B cell (primary cell): ENCODE measurements around the gene SEZ6L. TPM values are rescaled to one million over a fixed set of nuclear protein-coding genes. Genes with fewer than 3 reads are reported as not detected.
A peak's percentile ranks its signal among the peaks of the same experiment; 100 is the strongest.

Experiments
- ATAC-seq: fragments of 200-7000 bp; cut with Tn5 transposase; one replicate; pipeline ENCODE4 v1.10.0; 2021; ENCODE audit warnings: low read depth, mild to moderate bottlenecking, moderate number of reproducible peaks, moderate library complexity
- CTCF ChIA-PET: fragments of 350-600 bp; sonication (Branson Sonifier 250); formaldehyde crosslinking; loops from one replicate; lab custom pipeline; 2021; ENCODE audit warnings: antibody characterized with exemption, inconsistent platforms; lab: Charles Lee
- POLR2A ChIA-PET: fragments of 350-600 bp; sonication (Branson Sonifier 250); formaldehyde crosslinking; loops from one replicate; lab custom pipeline; 2021; ENCODE audit warnings: antibody characterized with exemption; lab: Charles Lee
- DNase-seq: peaks from one replicate; pipeline ENCODE4 v3.0.0; 2013
- H2AFZ ChIP-seq: 2 replicates; pipeline ENCODE4 v1.6.1; 2012; ENCODE audit warnings: mild to moderate bottlenecking, low read depth, low read length; ENCODE audit not compliant: insufficient read depth, poor library complexity, severe bottlenecking
- H3K27ac ChIP-seq, 2 donors: 1 replicate in 1 of 2; 2 replicates in 1 of 2; pipeline ENCODE4 v1.5.1; 2012 to 2013; ENCODE audit warnings: low read length in 2 of 2, mild to moderate bottlenecking in 2 of 2, moderate library complexity in 1 of 2
- H3K27me3 ChIP-seq, 4 experiments: fragments of 200-600 bp in 1 of 4; sonication (generic) in 1 of 4; replicated peaks in 1 of 4; 1 replicate in 2 of 4; 2 replicates in 2 of 4; pipeline versions ENCODE4 v1.6.1 to v1.7.0; 2013 to 2016; ENCODE audit warnings: low read length in 3 of 4, mild to moderate bottlenecking in 2 of 4, mixed read lengths in 1 of 4, moderate library complexity in 1 of 4; ENCODE audit not compliant: insufficient read depth in 4 of 4, control insufficient read depth in 3 of 4; ENCODE audit errors: control extremely low read depth in 1 of 4
- H3K36me3 ChIP-seq, 2 experiments: replicated peaks in 1 of 2; 1 replicate in 1 of 2; 2 replicates in 1 of 2; pipeline versions ENCODE4 v1.6.1 to v1.7.1; 2013; ENCODE audit warnings: low read length in 1 of 2; ENCODE audit not compliant: insufficient read depth in 2 of 2, control insufficient read depth in 1 of 2; ENCODE audit errors: control extremely low read depth in 1 of 2, extremely low read depth in 1 of 2
- H3K4me1 ChIP-seq, 2 donors: fragments of 200-600 bp in 1 of 2; sonication (generic) in 1 of 2; 1 replicate in 1 of 2; 2 replicates in 1 of 2; pipeline versions ENCODE4 v1.5.1 to v1.6.1; 2013 to 2017; ENCODE audit warnings: low read length in 2 of 2; ENCODE audit not compliant: control insufficient read depth in 2 of 2, insufficient read depth in 2 of 2
- H3K4me2 ChIP-seq: replicated peaks from 2 replicates; pipeline ENCODE3; 2012; ENCODE audit warnings: mild to moderate bottlenecking, low read depth, low read length; ENCODE audit not compliant: poor library complexity, severe bottlenecking
- H3K4me3 ChIP-seq, 5 experiments: fragments of 200-600 bp in 1 of 5; sonication (generic) in 1 of 5; 1 replicate in 3 of 5; 2 replicates in 2 of 5; pipeline versions ENCODE4 v1.5.1 to v1.7.0; 2011 to 2016; ENCODE audit warnings: low read length in 4 of 5, mild to moderate bottlenecking in 4 of 5, low read depth in 2 of 5, control low read depth in 1 of 5, moderate library complexity in 1 of 5; ENCODE audit not compliant: insufficient read depth in 1 of 5; ENCODE audit errors: control extremely low read depth in 1 of 5, extremely low read depth in 1 of 5
- H3K79me2 ChIP-seq: fragments of 200-600 bp; sonication (generic); one replicate; pipeline ENCODE4 v1.6.0; 2016; ENCODE audit warnings: low read length; ENCODE audit not compliant: control insufficient read depth, insufficient read depth
- H3K9ac ChIP-seq: fragments of 200-600 bp; sonication (generic); 2 replicates; pipeline ENCODE4 v1.6.1; 2017; ENCODE audit warnings: mild to moderate bottlenecking, low read length, moderate library complexity
- H3K9me3 ChIP-seq, 3 donors: one replicate each; pipeline versions ENCODE4 v1.6.1 to v1.7.1; 2013; ENCODE audit warnings: low read length in 2 of 3; ENCODE audit not compliant: control insufficient read depth in 2 of 3, insufficient read depth in 1 of 3; ENCODE audit errors: control extremely low read depth in 1 of 3
- H4K20me1 ChIP-seq: 2 replicates; pipeline ENCODE4 v1.6.0; 2012; ENCODE audit warnings: mild to moderate bottlenecking, low read length; ENCODE audit not compliant: insufficient read depth, control insufficient read depth, poor library complexity, severe bottlenecking
- H3K27ac Mint-ChIP-seq: one replicate; pipeline ENCODE4 v1.8.0; 2021; ENCODE audit warnings: mixed read lengths
- H3K27me3 Mint-ChIP-seq: one replicate; pipeline ENCODE4 v1.8.0; 2021; ENCODE audit warnings: mixed read lengths
- H3K4me1 Mint-ChIP-seq: one replicate; pipeline ENCODE4 v1.8.0; 2021; ENCODE audit warnings: mixed read lengths
- H3K4me3 Mint-ChIP-seq: one replicate; pipeline ENCODE4 v1.8.0; 2021; ENCODE audit warnings: mixed read lengths
- H3K9me3 Mint-ChIP-seq: one replicate; pipeline ENCODE4 v1.8.0; 2022; ENCODE audit warnings: mixed read lengths; ENCODE audit not compliant: insufficient read depth
- EZH2 ChIP-seq: IDR thresholded peaks from 2 replicates; pipeline ENCODE4 v1.6.1; 2012; ENCODE audit warnings: borderline replicate concordance, low read depth, mild to moderate bottlenecking, moderate library complexity, low read length; ENCODE audit not compliant: insufficient read depth, poor library complexity, severe bottlenecking
- WGBS: methylation state at CpG from one replicate; pipeline ENCODE4 v1.1.5; 2013; ENCODE audit warnings: missing lambda C conversion rate; ENCODE audit not compliant: insufficient coverage; 5-methylcytosine and 5-hydroxymethylcytosine counted together
- intact Hi-C: fragments of 100-400 bp; cut with micrococcal nuclease; formaldehyde crosslinking; loops from one replicate; pipeline ENCODE4 v1.10.0; 2022
- polyA plus RNA-seq: library from polyadenylated mRNA; depleted of rRNA; stranded (reverse); fragments of >200 nt; gene quantifications from 2 replicates; pipeline ENCODE4 v1.2.3, GENCODE V29; 2012
- total RNA-seq, 2 donors: library from RNA; stranded (reverse); fragments of 120-200 nt in 1 of 2; gene quantifications; 1 replicate in 1 of 2; 2 replicates in 1 of 2; pipeline versions ENCODE4 v1.2.3 to v1.2.4, GENCODE V29; 2013 to 2022
- TF ChIP-seq, protein P1 (sequence below): fragments of 200-600 bp; IDR thresholded peaks from one replicate; pipeline ENCODE4 v1.8.0; 2022; ENCODE audit warnings: antibody characterized with exemption, mild to moderate bottlenecking

SEZ6L gene
- total and polyA plus RNA-seq, 2 donors (not counting 1 experiment from before 2014, with no cell fraction given) = 0.04 TPM; not detected in 1

- H3K9me3 Mint-ChIP-seq = no peaks in the 10 kb centered on the region
- Histone ChIP-seq H3K4me2 (no peak overlapping the region), H3K36me3 (no peaks in the 10 kb centered on the region), H3K4me3 (no peak overlapping the region), H4K20me1 (no peaks in the 10 kb centered on the region), H3K4me1 (peaks cover 16 to 18% of the 10 kb centered on the region in 2 donors), H3K9ac (no peak overlapping the region), H2AFZ (no peak overlapping the region), H3K27ac (no peak overlapping the region), H3K27me3 (peaks cover 0 to 43% (median 25%) of the 10 kb centered on the region in 4 experiments), H3K9me3 (peaks cover 0 to 18% (median 1%) of the 10 kb centered on the region in 3 donors), H3K79me2 (no peaks in the 10 kb centered on the region)
- H3K4me1 Mint-ChIP-seq = peaks cover 14% of the 10 kb centered on the region
- H3K27ac Mint-ChIP-seq = no peak overlapping the region
- TF ChIP-seq, protein P1, sequence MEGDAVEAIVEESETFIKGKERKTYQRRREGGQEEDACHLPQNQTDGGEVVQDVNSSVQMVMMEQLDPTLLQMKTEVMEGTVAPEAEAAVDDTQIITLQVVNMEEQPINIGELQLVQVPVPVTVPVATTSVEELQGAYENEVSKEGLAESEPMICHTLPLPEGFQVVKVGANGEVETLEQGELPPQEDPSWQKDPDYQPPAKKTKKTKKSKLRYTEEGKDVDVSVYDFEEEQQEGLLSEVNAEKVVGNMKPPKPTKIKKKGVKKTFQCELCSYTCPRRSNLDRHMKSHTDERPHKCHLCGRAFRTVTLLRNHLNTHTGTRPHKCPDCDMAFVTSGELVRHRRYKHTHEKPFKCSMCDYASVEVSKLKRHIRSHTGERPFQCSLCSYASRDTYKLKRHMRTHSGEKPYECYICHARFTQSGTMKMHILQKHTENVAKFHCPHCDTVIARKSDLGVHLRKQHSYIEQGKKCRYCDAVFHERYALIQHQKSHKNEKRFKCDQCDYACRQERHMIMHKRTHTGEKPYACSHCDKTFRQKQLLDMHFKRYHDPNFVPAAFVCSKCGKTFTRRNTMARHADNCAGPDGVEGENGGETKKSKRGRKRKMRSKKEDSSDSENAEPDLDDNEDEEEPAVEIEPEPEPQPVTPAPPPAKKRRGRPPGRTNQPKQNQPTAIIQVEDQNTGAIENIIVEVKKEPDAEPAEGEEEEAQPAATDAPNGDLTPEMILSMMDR = no peak
- no peak for TF ChIP-seq EZH2
- peak overlapping the region; percentile 21 for H3K4me3 Mint-ChIP-seq
- ChIA-PET CTCF (interaction anchor here (0.6 to 2.2 kb wide), 2 partner anchors 10 to 889 kb away, joined by 3 to 13 read pairs; no protein-coding TSS in a partner anchor), POLR2A (no interaction called here)
- WGBS = 17% methylated on average over 12 of the region's 14 CpGs
- H3K27me3 Mint-ChIP-seq = peaks cover 75% of the 10 kb centered on the region
- ATAC-seq (no peak), DNase-seq (peak; percentile 2)
- intact Hi-C loops = no loop called here
These were observed 1.7 kb downstream of the SEZ6L start for GRCh38 chr22:26170795-26171580.
